Stomach (tissue), 4 donors: ENCODE results near the gene PITPNC1.

Experiments used
- POLR2A ChIP-seq, 4 donors: fragments of 450-650 bp; IDR thresholded peaks; one replicate each; pipeline ENCODE4 v1.6.1; 2016; ENCODE audit warnings: antibody characterized with exemption in 4 of 4, control low read depth in 2 of 4, mild to moderate bottlenecking in 1 of 4, moderate library complexity in 1 of 4
- POLR2AphosphoS5 ChIP-seq, 3 donors: sonication (generic); formaldehyde crosslinking; IDR thresholded peaks; one replicate each; pipeline ENCODE4 v1.6.1; 2016; ENCODE audit warnings: antibody characterized with exemption in 3 of 3
- TF ChIP-seq, protein P1 (sequence below), 7 experiments: fragments of 450-650 bp in 4 of 7; fragments of 200-600 bp in 3 of 7; sonication (generic) in 3 of 7; IDR thresholded peaks; one replicate each; pipeline ENCODE4 v1.5.1; 2016 to 2019; ENCODE audit warnings: antibody characterized with exemption in 7 of 7, control low read depth in 2 of 7, mild to moderate bottlenecking in 1 of 7

DNA sequence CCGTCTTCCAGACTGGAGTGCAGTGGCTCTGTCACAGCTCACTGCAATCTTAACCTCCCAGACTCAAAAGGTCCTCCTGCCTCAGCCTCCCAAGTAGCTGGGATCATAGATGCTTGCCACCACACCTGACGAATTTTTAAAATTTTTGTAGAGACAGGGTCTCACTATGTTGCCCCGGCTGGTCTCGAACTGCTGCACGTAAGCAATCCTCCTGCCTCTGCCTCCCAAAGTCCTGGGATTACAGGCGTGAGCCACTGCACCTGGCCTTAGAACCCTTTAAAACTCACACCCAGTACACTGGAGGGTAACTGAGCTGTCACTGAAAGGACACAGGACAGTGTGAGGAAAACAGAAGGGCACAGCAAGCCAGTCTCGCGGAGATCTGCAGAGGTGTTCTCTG, 243.0 kb downstream of the PITPNC1 start:
- TF ChIP-seq POLR2A (IDR thresholded peaks at IDR 0.05) (no peak), POLR2AphosphoS5 (IDR thresholded peaks at IDR 0.05) (no peak)
- TF ChIP-seq, protein P1, sequence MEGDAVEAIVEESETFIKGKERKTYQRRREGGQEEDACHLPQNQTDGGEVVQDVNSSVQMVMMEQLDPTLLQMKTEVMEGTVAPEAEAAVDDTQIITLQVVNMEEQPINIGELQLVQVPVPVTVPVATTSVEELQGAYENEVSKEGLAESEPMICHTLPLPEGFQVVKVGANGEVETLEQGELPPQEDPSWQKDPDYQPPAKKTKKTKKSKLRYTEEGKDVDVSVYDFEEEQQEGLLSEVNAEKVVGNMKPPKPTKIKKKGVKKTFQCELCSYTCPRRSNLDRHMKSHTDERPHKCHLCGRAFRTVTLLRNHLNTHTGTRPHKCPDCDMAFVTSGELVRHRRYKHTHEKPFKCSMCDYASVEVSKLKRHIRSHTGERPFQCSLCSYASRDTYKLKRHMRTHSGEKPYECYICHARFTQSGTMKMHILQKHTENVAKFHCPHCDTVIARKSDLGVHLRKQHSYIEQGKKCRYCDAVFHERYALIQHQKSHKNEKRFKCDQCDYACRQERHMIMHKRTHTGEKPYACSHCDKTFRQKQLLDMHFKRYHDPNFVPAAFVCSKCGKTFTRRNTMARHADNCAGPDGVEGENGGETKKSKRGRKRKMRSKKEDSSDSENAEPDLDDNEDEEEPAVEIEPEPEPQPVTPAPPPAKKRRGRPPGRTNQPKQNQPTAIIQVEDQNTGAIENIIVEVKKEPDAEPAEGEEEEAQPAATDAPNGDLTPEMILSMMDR (IDR thresholded peaks at IDR 0.05), result no peak
